ENCODE results near the gene EXOC6.
A peak's percentile ranks its signal among the peaks of the same experiment; 100 is the strongest.

EXOC6 gene

DNA sequence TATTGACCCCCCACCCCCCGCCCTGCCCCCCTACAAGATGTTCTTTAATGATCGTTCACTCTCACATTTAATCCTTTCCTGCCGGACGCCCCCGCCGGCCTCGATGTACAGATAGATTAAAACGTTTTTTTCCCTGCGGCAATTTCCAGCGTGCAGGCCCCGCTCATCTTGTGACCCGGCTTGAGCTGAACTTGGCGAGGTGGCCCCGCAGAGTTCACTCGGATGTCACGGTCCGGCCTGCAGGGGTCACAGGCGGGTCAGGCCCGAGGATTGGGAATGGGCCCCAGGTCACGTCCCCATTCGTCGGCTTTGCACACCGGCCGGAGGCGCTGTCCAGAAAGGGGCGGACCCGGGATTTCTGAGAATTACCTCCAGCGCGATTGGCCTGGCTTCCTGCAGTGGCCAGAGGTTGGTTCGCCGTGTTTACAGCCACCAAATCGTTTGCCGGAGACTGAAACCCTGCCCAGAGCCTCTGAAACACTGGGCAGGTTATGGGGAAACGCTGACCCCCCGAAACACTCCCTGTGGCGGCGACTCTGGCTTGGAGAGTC is 223.4 kb downstream of the EXOC6 start:
- TF ChIP-seq, protein P1, sequence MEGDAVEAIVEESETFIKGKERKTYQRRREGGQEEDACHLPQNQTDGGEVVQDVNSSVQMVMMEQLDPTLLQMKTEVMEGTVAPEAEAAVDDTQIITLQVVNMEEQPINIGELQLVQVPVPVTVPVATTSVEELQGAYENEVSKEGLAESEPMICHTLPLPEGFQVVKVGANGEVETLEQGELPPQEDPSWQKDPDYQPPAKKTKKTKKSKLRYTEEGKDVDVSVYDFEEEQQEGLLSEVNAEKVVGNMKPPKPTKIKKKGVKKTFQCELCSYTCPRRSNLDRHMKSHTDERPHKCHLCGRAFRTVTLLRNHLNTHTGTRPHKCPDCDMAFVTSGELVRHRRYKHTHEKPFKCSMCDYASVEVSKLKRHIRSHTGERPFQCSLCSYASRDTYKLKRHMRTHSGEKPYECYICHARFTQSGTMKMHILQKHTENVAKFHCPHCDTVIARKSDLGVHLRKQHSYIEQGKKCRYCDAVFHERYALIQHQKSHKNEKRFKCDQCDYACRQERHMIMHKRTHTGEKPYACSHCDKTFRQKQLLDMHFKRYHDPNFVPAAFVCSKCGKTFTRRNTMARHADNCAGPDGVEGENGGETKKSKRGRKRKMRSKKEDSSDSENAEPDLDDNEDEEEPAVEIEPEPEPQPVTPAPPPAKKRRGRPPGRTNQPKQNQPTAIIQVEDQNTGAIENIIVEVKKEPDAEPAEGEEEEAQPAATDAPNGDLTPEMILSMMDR (IDR thresholded peaks at IDR 0.05) = no peak
- Mint-ChIP-seq H3K4me1 (peaks cover 77% of the 10 kb centered on the region), H3K27ac (no peak overlapping the region), H3K27me3 (ENCODE audit: low read depth, poor library complexity) (peaks cover 100% of the 10 kb centered on the region), H3K4me3 (peak overlapping the region; percentile 85), H3K36me3 (ENCODE audit: low read depth) (no peaks in the 10 kb centered on the region), H3K9me3 (no peaks in the 10 kb centered on the region)
- DNase-seq = peak; percentile 85

DNA sequence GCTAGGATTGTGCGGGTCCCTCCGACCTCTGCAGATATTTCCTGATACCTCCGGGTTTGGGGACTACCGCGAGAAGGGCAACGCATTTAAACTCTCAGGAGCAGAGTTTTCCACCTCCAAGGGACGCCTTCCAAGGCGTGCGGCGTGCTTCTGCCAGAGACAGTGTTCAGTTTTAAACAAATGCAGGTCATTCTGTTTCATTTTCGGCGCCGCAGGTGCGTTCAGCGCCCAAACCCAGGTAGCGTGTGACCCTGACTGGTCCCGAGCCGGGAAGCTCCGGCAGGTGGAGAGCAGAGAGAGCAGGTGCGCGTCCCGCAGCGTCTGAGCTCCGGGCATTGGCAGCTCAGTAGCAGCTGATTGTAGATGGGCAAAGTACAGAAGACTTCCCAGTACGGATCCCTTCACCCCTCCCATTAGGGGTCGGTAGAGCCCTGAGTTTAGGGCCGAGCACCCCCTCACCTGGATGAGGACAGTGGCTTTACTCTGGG is 223.9 kb downstream of the EXOC6 start:
- H3K27ac Mint-ChIP-seq = no peak overlapping the region
- H3K9me3 Mint-ChIP-seq = no peaks in the 10 kb centered on the region
- TF ChIP-seq, protein P1 (IDR thresholded peaks at IDR 0.05) = no peak
- peak overlapping the region; percentile 85 for H3K4me3 Mint-ChIP-seq
- no peak for DNase-seq
- peaks cover 79% of the 10 kb centered on the region for H3K4me1 Mint-ChIP-seq
- no peaks in the 10 kb centered on the region for H3K36me3 Mint-ChIP-seq (ENCODE audit: low read depth)
- H3K27me3 Mint-ChIP-seq (ENCODE audit: low read depth, poor library complexity) = peaks cover 100% of the 10 kb centered on the region

DNA sequence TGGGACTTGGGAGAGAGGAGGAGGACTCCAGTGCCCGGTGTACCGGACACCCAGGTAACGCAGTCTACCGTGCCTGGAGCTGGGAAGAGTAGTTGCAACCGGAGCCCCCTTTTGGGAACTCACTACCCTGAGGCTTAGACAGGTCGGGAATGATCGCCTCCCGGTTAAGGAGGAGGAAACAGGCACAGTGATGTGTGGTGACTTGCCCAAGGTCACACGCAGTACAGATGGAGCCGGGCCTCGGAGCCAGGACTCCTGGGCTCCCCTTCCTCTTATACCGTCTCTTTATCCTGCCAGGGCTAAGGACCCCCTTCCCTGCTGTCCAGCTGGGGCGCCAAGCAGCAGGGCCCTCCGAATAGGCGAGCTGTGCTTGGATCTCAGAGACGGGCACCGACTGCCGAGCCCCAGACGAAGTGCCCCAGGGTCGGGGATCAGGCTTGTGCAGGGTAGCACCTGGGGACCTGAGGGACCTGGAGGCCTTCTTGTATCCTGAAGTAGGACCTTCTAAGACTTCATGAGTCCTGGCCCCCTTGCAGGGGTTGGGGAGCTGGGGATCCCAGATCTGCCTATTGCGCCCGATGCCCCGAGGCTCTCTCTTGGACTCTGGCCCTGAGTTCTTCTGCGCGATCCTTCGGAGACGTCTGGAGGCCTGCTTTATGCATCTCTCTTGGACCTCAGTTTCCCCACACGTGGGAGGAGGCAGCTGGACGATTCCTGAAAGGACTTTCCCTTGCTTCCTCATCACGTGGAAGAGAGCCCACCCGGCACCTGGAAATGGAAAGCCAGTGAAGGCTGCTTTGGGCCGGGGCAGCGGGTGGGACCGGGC is 224.6 kb downstream of the EXOC6 start:
- TF ChIP-seq, protein P1 (IDR thresholded peaks at IDR 0.05) = no peak
- no peak for DNase-seq
- H3K4me1 Mint-ChIP-seq = peaks cover 76% of the 10 kb centered on the region
- H3K36me3 Mint-ChIP-seq (ENCODE audit: low read depth) = no peaks in the 10 kb centered on the region
- H3K27me3 Mint-ChIP-seq (ENCODE audit: low read depth, poor library complexity) = peaks cover 93% of the 10 kb centered on the region
- H3K9me3 Mint-ChIP-seq = no peaks in the 10 kb centered on the region
- peak overlapping the region; percentile 85 for H3K4me3 Mint-ChIP-seq
- no peak overlapping the region for H3K27ac Mint-ChIP-seq

DNA sequence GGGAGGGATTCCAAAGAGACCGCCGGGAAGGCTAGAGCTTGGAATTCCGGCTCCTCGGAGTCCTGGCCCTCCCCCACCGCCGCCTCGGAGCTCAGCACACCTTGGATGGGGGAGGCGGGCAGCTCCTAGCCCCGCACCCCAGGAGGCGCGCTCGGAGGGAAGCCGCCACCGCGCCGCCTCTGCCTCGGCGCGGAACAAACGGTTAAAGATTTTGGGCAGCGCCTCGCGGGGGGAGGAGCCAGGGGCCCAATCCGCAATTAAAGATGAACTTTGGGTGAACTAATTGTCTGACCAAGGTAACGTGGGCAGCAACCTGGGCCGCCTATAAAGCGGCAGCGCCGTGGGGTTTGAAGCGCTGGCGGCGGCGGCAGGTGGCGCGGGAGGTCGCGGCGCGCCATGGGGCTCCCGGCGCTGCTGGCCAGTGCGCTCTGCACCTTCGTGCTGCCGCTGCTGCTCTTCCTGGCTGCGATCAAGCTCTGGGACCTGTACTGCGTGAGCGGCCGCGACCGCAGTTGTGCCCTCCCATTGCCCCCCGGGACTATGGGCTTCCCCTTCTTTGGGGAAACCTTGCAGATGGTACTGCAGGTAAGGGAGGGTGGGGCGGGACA is 225.3 kb downstream of the EXOC6 start, which contains the start of gene CYP26A1:
TSS of gene CYP26A1 (plus strand) at position 355 of the 608 bp plus-strand sequence. CDS start at position 397, 42 bp downstream.
- TF ChIP-seq, protein P1 (IDR thresholded peaks at IDR 0.05) = no peak
- Mint-ChIP-seq H3K4me3 (peak within 1 kb of the TSS; percentile 90), H3K9me3 (no peaks in the 10 kb centered on the region), H3K36me3 (ENCODE audit: low read depth) (no peaks in the 10 kb centered on the region), H3K27me3 (ENCODE audit: low read depth, poor library complexity) (peaks cover 86% of the 10 kb centered on the region), H3K27ac (no peak within 1 kb of the TSS), H3K4me1 (peaks cover 74% of the 10 kb centered on the region)
- DNase-seq = peak; percentile 46

DNA sequence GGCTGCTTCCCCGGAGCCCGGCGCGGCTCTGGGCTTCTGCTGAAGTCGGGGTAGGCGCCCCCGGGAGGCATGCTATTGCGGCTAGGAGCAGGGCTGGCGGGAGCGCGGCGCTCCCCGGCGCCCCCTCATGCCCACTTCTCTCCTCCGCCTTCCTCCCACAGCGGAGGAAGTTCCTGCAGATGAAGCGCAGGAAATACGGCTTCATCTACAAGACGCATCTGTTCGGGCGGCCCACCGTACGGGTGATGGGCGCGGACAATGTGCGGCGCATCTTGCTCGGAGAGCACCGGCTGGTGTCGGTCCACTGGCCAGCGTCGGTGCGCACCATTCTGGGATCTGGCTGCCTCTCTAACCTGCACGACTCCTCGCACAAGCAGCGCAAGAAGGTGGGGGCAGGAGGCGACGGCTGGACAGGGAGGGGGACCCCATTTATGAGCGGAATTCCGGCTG is 225.9 kb downstream of the EXOC6 start:
- Mint-ChIP-seq H3K4me3 (peak overlapping the region; percentile 90), H3K27ac (no peak overlapping the region), H3K36me3 (ENCODE audit: low read depth) (no peaks in the 10 kb centered on the region), H3K27me3 (ENCODE audit: low read depth, poor library complexity) (peaks cover 84% of the 10 kb centered on the region), H3K4me1 (peaks cover 70% of the 10 kb centered on the region), H3K9me3 (no peaks in the 10 kb centered on the region)
- TF ChIP-seq, protein P1 (IDR thresholded peaks at IDR 0.05) = no peak
- peak; percentile 53 for DNase-seq
